Fibroblast of lung (primary cell): ENCODE data around the gene SIRT4.

ENCODE experiments used
- EZH2 ChIP-seq: IDR thresholded peaks from 2 replicates; pipeline ENCODE4 v1.5.1; 2012; ENCODE audit warnings: low read length, control low read depth, mild to moderate bottlenecking; ENCODE audit errors: missing control alignments
- TF ChIP-seq, protein P1 (sequence below), 2 donors: IDR thresholded peaks in 1 of 2; conservative IDR thresholded peaks in 1 of 2; 1 replicate in 1 of 2; 2 replicates in 1 of 2; pipeline ENCODE4 v1.5.1; 2011 to 2012; ENCODE audit warnings: low read length in 2 of 2, control low read depth in 1 of 2, inconsistent platforms in 1 of 2, low read depth in 1 of 2, mild to moderate bottlenecking in 1 of 2

DNA sequence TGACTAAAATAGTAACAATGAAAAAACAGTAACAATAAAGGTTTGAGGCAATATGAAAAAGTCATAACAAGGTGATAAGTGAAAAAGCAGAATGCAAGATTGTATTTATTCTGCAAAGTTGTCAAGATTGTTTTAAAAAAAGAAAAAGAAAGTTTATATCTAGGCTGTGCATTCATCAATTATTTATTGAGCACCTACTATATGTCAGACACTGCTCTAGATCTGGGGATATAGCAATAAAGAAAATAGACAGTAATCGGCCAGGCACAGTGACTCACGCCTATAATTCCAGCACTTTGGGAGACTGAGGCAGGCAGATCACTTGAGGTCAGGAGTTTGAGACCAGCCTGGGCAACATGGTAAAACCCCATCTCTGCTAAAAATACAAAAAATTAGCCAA, 21.7 kb downstream of the SIRT4 start:
- TF ChIP-seq, protein P1, sequence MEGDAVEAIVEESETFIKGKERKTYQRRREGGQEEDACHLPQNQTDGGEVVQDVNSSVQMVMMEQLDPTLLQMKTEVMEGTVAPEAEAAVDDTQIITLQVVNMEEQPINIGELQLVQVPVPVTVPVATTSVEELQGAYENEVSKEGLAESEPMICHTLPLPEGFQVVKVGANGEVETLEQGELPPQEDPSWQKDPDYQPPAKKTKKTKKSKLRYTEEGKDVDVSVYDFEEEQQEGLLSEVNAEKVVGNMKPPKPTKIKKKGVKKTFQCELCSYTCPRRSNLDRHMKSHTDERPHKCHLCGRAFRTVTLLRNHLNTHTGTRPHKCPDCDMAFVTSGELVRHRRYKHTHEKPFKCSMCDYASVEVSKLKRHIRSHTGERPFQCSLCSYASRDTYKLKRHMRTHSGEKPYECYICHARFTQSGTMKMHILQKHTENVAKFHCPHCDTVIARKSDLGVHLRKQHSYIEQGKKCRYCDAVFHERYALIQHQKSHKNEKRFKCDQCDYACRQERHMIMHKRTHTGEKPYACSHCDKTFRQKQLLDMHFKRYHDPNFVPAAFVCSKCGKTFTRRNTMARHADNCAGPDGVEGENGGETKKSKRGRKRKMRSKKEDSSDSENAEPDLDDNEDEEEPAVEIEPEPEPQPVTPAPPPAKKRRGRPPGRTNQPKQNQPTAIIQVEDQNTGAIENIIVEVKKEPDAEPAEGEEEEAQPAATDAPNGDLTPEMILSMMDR (conservative IDR thresholded peaks at IDR 0.05 in 1 of 2, IDR thresholded peaks at IDR 0.05 in 1 of 2; ENCODE audit: low read depth in 1 of 2, low read length in 2 of 2) = no peak
- TF ChIP-seq EZH2 = no peak
